ENCODE data around the gene GTF2H4. TPM values are rescaled to one million over a fixed set of nuclear protein-coding genes. Genes with fewer than 3 reads are reported as not detected.

The GTF2H4 gene
- total and polyA plus RNA-seq, 4 donors: 6.2 to 15.8 (median 12.3) TPM

DNA sequence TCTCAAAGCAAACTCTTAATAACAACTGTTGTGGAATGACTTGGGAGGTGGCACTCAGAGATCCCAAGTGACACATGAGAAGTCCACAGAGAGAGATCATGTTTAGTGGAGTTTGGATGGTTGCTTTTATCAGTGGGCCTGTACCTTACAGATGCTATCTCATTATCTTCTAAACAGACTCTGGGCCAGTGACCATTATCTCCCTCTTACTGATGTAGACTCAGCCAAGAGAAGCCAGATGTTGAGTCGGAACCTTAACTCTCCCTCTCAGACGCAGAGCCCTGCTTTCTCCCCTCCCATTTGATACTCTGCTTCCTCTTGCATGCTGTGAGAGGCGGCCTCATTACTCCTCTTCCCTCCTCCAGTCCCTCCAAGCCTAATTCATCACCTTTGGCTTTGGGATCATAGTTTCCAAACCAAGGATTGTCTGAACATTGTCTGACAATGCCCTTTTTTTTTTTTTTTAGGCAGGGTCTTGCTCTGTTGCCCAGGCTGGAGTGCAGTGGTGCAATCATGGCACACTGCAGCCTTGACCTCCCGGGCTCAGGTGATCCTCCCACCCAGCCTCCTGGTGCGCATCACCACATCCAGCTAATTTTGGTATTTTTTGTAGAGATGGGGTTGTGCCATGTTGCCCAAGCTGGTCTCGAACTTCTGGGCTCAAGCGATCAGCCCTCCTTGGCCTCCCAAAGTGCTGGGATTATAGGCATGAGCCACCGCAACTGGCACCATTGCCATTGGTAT is 28.2 kb upstream of the GTF2H4 start:
- Histone ChIP-seq H3K27ac (ENCODE audit: low read depth in 1 of 2, low read length in 2 of 2) (no peak overlapping the region), H3K9me3 (ENCODE audit: control insufficient read depth in 4 of 4, low read length in 3 of 4) (no peaks in the 10 kb centered on the region), H3K9ac (ENCODE audit: low read depth in 1 of 2, low read length in 2 of 2) (no peak overlapping the region), H3K36me3 (ENCODE audit: control insufficient read depth in 4 of 4, insufficient read depth in 3 of 4, low read depth in 1 of 4, low read length in 3 of 4) (no peaks in the 10 kb centered on the region), H3K4me3 (ENCODE audit: low read depth in 1 of 3, low read length in 3 of 3) (no peak overlapping the region), H3K4me1 (ENCODE audit: control insufficient read depth in 4 of 4, insufficient read depth in 4 of 4, low read length in 3 of 4) (peaks cover 0 to 13% (median 3%) of the 10 kb centered on the region in 4 donors), H3K27me3 (ENCODE audit: control insufficient read depth in 4 of 4, insufficient read depth in 4 of 4, low read length in 3 of 4) (no peaks in the 10 kb centered on the region)
- TF ChIP-seq EGR1 (IDR thresholded peaks at IDR 0.05; ENCODE audit: low read depth in 2 of 2) (no peak), RAD21 (IDR thresholded peaks at IDR 0.05) (no peak), HNF4A (conservative IDR thresholded peaks at IDR 0.05) (no peak), SP1 (IDR thresholded peaks at IDR 0.05) (no peak), YY1 (IDR thresholded peaks at IDR 0.05) (no peak), TAF1 (conservative IDR thresholded peaks at IDR 0.05) (no peak), RXRA (IDR thresholded peaks at IDR 0.05) (no peak), FOXA1 (IDR thresholded peaks at IDR 0.05) (no peak), FOXA2 (IDR thresholded peaks at IDR 0.05) (no peak), NR2F2 (IDR thresholded peaks at IDR 0.05) (no peak), GABPA (IDR thresholded peaks at IDR 0.05 in 1 of 2, conservative IDR thresholded peaks at IDR 0.05 in 1 of 2) (no peak), HNF4G (IDR thresholded peaks at IDR 0.05) (no peak), JUND (IDR thresholded peaks at IDR 0.05) (no peak)
- TF ChIP-seq, protein P1, sequence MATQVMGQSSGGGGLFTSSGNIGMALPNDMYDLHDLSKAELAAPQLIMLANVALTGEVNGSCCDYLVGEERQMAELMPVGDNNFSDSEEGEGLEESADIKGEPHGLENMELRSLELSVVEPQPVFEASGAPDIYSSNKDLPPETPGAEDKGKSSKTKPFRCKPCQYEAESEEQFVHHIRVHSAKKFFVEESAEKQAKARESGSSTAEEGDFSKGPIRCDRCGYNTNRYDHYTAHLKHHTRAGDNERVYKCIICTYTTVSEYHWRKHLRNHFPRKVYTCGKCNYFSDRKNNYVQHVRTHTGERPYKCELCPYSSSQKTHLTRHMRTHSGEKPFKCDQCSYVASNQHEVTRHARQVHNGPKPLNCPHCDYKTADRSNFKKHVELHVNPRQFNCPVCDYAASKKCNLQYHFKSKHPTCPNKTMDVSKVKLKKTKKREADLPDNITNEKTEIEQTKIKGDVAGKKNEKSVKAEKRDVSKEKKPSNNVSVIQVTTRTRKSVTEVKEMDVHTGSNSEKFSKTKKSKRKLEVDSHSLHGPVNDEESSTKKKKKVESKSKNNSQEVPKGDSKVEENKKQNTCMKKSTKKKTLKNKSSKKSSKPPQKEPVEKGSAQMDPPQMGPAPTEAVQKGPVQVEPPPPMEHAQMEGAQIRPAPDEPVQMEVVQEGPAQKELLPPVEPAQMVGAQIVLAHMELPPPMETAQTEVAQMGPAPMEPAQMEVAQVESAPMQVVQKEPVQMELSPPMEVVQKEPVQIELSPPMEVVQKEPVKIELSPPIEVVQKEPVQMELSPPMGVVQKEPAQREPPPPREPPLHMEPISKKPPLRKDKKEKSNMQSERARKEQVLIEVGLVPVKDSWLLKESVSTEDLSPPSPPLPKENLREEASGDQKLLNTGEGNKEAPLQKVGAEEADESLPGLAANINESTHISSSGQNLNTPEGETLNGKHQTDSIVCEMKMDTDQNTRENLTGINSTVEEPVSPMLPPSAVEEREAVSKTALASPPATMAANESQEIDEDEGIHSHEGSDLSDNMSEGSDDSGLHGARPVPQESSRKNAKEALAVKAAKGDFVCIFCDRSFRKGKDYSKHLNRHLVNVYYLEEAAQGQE (IDR thresholded peaks at IDR 0.05): no peak
- TF ChIP-seq, protein P2, sequence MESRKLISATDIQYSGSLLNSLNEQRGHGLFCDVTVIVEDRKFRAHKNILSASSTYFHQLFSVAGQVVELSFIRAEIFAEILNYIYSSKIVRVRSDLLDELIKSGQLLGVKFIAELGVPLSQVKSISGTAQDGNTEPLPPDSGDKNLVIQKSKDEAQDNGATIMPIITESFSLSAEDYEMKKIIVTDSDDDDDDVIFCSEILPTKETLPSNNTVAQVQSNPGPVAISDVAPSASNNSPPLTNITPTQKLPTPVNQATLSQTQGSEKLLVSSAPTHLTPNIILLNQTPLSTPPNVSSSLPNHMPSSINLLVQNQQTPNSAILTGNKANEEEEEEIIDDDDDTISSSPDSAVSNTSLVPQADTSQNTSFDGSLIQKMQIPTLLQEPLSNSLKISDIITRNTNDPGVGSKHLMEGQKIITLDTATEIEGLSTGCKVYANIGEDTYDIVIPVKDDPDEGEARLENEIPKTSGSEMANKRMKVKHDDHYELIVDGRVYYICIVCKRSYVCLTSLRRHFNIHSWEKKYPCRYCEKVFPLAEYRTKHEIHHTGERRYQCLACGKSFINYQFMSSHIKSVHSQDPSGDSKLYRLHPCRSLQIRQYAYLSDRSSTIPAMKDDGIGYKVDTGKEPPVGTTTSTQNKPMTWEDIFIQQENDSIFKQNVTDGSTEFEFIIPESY (IDR thresholded peaks at IDR 0.05): no peak
- TF ChIP-seq, protein P3, sequence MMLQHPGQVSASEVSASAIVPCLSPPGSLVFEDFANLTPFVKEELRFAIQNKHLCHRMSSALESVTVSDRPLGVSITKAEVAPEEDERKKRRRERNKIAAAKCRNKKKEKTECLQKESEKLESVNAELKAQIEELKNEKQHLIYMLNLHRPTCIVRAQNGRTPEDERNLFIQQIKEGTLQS (IDR thresholded peaks at IDR 0.05): no peak
- TF ChIP-seq, protein P4, sequence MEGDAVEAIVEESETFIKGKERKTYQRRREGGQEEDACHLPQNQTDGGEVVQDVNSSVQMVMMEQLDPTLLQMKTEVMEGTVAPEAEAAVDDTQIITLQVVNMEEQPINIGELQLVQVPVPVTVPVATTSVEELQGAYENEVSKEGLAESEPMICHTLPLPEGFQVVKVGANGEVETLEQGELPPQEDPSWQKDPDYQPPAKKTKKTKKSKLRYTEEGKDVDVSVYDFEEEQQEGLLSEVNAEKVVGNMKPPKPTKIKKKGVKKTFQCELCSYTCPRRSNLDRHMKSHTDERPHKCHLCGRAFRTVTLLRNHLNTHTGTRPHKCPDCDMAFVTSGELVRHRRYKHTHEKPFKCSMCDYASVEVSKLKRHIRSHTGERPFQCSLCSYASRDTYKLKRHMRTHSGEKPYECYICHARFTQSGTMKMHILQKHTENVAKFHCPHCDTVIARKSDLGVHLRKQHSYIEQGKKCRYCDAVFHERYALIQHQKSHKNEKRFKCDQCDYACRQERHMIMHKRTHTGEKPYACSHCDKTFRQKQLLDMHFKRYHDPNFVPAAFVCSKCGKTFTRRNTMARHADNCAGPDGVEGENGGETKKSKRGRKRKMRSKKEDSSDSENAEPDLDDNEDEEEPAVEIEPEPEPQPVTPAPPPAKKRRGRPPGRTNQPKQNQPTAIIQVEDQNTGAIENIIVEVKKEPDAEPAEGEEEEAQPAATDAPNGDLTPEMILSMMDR (IDR thresholded peaks at IDR 0.05; ENCODE audit: low read depth, low read length, missing input control): no peak
- TF ChIP-seq, protein P5, sequence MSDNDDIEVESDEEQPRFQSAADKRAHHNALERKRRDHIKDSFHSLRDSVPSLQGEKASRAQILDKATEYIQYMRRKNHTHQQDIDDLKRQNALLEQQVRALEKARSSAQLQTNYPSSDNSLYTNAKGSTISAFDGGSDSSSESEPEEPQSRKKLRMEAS (IDR thresholded peaks at IDR 0.05): no peak
- WGBS: 84% methylated on average over 8 of the region's 8 CpGs
- DNase-seq (ENCODE audit: low spot score): no peak
